Activated CD4-positive, alpha-beta memory T cell treated with anti-CD3 and anti-CD28 coated beads for 36 hours (primary cell): ENCODE data around the gene DACT1. TPM values are rescaled to one million over a fixed set of nuclear protein-coding genes. Genes with fewer than 3 reads are reported as not detected.

ENCODE experiments used
- CTCF ChIA-PET: fragments of 350-600 bp; sonication (Branson Sonifier 250); formaldehyde crosslinking; loops from one replicate; lab custom pipeline; 2021; ENCODE audit warnings: antibody characterized with exemption, inconsistent platforms; lab: Charles Lee
- POLR2A ChIA-PET: fragments of 350-600 bp; sonication (Branson Sonifier 250); formaldehyde crosslinking; loops from one replicate; lab custom pipeline; 2021; ENCODE audit warnings: antibody characterized with exemption; lab: Charles Lee
- DNase-seq: peaks from one replicate; pipeline ENCODE4 v3.0.0-alpha.2; 2020
- H3K27ac Mint-ChIP-seq: one replicate; pipeline ENCODE4 v1.8.0; 2021; ENCODE audit warnings: mixed read lengths
- H3K27me3 Mint-ChIP-seq: one replicate; pipeline ENCODE4 v1.8.0; 2021; ENCODE audit warnings: mixed read lengths
- H3K36me3 Mint-ChIP-seq: one replicate; pipeline ENCODE4 v1.8.0; 2021; ENCODE audit warnings: mixed read lengths
- H3K4me1 Mint-ChIP-seq: one replicate; pipeline ENCODE4 v1.8.0; 2021; ENCODE audit warnings: low read depth, mixed read lengths
- H3K4me3 Mint-ChIP-seq: one replicate; pipeline ENCODE4 v1.8.0; 2021; ENCODE audit warnings: mild to moderate bottlenecking, mixed read lengths
- H3K9me3 Mint-ChIP-seq: one replicate; pipeline ENCODE4 v1.8.0; 2021; ENCODE audit warnings: mixed read lengths
- intact Hi-C: fragments of 100-400 bp; cut with micrococcal nuclease; formaldehyde crosslinking; loops from one replicate; pipeline ENCODE4 v1.15.1; 2023
- total RNA-seq, 2 experiments: library from RNA; stranded (reverse); gene quantifications; one replicate each; pipeline ENCODE4 v1.2.3, GENCODE V29; 2021

DACT1 gene
- total RNA-seq, 2 experiments from 2014 or later: 4.3 to 4.7 TPM

DNA sequence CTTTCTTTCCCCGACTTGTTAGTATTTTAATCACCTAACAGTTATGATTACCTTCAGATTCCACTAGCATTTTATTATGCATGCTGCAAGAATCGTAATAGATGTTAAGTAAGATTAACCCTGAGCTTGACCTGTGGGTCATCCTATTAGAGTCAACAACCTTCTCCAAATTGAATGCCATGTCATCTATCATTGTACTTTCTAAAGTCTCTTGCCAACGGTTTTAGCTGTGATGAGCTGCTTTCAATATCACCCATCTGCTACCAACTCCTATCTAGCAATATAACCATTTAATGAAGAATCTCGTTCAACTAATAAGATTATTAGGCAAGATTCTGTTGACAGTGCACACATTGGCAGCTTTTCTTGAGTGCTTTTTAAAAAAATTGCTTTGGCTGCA, 33.7 kb downstream of the DACT1 start:
- Mint-ChIP-seq H3K36me3 (no peaks in the 10 kb centered on the region), H3K27ac (no peak overlapping the region), H3K27me3 (peaks cover 2% of the 10 kb centered on the region), H3K9me3 (no peaks in the 10 kb centered on the region), H3K4me3 (no peak overlapping the region), H3K4me1 (peaks cover 2% of the 10 kb centered on the region)
- intact Hi-C loops: no loop called here
- no peak for DNase-seq
- CTCF ChIA-PET: no interaction called here
- POLR2A ChIA-PET: no interaction called here

DNA sequence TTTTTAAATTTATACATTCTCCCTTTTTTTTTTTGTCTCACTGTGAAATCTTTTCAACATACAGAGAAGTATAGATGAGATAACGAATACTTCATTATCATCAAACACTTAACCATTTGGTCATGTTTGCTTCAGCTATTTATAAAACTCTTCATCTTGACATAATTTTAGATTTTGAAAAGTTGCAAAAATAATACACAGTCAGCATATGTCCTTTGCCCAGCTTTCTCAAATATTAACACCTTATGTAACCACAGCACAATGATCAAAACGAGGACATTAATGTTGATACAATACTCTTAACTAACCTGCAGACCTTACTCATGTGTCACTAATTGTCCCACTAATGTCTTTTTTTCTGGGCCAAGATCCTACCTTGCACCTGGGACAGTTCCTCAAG, 36.0 kb downstream of the DACT1 start:
- ChIA-PET POLR2A (no interaction called here), CTCF (no interaction called here)
- no peak overlapping the region for H3K4me3 Mint-ChIP-seq
- no peak for DNase-seq
- H3K36me3 Mint-ChIP-seq: no peaks in the 10 kb centered on the region
- intact Hi-C loops: no loop called here
- H3K27me3 Mint-ChIP-seq: peaks cover 2% of the 10 kb centered on the region
- no peaks in the 10 kb centered on the region for H3K4me1 Mint-ChIP-seq
- no peak overlapping the region for H3K27ac Mint-ChIP-seq
- H3K9me3 Mint-ChIP-seq: no peaks in the 10 kb centered on the region

DNA sequence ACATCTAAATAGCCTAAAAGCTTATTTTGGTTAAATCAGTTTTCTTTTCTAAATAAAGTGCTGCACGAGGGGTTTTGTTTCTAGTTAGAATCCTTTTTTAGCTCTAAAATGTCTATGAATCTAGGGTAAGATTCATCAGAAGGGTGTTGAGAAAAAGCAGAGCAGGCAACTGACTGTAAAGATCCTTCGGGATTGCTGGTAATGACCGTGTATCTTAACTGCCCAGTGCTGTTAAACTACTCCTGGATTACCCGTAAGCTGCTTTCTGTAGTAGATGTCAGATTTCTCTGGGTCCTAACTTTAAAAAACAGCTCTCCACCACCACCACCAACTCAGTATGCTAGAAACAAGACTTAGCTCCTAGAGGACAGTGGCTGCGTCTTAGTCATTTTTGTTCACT, 39.2 kb downstream of the DACT1 start:
- no peaks in the 10 kb centered on the region for H3K4me1 Mint-ChIP-seq
- POLR2A ChIA-PET: no interaction called here
- intact Hi-C loops: no loop called here
- no peak overlapping the region for H3K27ac Mint-ChIP-seq
- no peak overlapping the region for H3K4me3 Mint-ChIP-seq
- peaks cover 1% of the 10 kb centered on the region for H3K27me3 Mint-ChIP-seq
- CTCF ChIA-PET: no interaction called here
- no peaks in the 10 kb centered on the region for H3K36me3 Mint-ChIP-seq
- H3K9me3 Mint-ChIP-seq: no peaks in the 10 kb centered on the region
- no peak for DNase-seq

DNA sequence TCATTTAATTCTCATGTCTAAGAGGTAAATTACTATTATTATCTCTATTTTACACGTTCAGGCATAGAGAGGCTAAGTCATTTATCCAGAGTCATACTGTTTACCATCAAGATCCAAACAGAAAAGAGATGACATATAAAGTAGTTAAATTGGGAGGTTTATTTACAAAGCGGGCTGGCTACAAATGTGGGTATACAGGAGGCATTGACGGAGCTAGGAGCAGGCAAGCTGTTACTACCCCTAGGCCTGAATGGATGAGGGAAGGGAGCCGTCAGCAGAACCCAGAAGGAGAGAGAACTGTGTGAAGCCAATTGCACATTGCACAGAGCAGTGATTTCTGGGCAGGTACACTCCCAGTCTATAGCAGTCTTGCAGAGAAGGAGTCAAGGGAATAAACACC, 39.8 kb downstream of the DACT1 start:
- H3K4me1 Mint-ChIP-seq: no peaks in the 10 kb centered on the region
- H3K27me3 Mint-ChIP-seq: peaks cover 1% of the 10 kb centered on the region
- no peak overlapping the region for H3K27ac Mint-ChIP-seq
- no peaks in the 10 kb centered on the region for H3K9me3 Mint-ChIP-seq
- no peak overlapping the region for H3K4me3 Mint-ChIP-seq
- H3K36me3 Mint-ChIP-seq: no peaks in the 10 kb centered on the region
- DNase-seq: no peak
- intact Hi-C loops: no loop called here
- POLR2A ChIA-PET: no interaction called here
- CTCF ChIA-PET: no interaction called here

DNA sequence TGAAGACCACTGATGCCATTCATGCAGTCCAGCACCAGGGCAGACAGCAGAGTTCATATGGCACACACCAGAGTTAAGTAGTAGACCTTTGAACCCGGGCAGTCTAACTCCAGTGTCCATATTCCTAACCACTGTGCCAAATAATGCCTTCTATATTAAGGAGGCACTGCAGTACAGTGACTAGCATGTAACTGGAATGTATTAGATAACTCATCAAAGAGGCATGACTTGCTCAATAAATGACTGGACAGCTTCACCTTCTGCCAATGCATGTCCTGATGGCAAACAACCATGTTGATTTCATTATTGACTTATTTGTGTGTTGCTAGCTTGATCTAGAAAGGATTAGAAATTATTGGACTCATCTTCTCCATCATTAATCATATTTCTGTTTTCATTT, 40.2 kb downstream of the DACT1 start:
- intact Hi-C loops: no loop called here
- Mint-ChIP-seq H3K4me1 (no peaks in the 10 kb centered on the region), H3K27ac (no peak overlapping the region), H3K4me3 (no peak overlapping the region), H3K27me3 (peaks cover 1% of the 10 kb centered on the region), H3K9me3 (no peaks in the 10 kb centered on the region), H3K36me3 (no peaks in the 10 kb centered on the region)
- no peak for DNase-seq
- ChIA-PET CTCF (no interaction called here), POLR2A (no interaction called here)

DNA sequence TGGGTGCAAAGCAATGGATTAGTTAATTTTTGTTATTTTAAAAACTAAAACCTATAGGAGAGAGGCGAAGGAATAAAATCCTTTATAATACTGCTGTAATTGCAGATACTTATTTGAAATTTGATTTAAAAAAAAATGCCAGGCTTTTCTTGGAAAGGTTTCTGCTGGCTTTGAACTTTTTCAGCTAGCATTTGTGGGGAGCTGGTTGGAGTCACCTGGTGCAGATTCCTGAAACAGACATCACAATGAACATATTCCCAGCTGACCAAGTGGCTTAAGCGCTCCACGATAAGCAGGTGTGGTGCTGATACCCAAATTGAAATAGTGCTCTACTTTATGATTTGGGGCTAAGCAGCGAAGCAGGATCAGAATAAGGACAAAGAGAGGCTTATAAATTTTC, 42.9 kb downstream of the DACT1 start:
- H3K36me3 Mint-ChIP-seq: no peaks in the 10 kb centered on the region
- ChIA-PET CTCF (no interaction called here), POLR2A (no interaction called here)
- no peak for DNase-seq
- H3K4me3 Mint-ChIP-seq: no peak overlapping the region
- H3K9me3 Mint-ChIP-seq: no peaks in the 10 kb centered on the region
- intact Hi-C loops: no loop called here
- H3K27me3 Mint-ChIP-seq: peaks cover 1% of the 10 kb centered on the region
- H3K27ac Mint-ChIP-seq: no peak overlapping the region
- H3K4me1 Mint-ChIP-seq: no peaks in the 10 kb centered on the region

DNA sequence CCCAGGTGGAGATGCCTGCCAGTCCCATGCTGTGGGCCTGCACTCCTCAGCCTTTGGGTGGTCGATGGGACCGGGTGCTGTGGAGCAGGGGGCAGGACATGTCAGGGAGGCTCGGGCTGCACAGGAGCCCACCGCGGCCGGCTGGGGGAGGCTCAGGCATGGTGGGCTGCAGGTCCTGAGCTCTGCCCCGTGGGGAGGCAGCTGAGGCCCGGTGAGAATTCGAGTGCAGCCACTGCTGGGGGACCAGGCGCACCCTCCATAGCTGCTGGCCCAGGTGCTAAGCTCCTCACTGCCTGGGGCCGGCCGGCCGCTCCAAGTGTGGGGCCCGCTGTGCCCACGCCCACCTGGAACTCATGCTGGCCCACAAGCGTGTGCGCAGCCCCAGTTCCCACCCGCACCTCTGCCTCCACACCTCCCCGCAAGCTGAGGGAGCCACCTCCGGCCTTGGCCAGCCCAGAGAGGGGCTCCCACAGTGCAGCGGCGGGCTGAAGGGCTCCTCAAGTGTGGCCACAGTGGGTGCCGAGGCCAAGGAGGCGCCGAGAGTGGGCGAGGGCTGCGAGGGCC, 49.6 kb downstream of the DACT1 start:
- H3K4me1 Mint-ChIP-seq: no peaks in the 10 kb centered on the region
- DNase-seq: no peak
- ChIA-PET POLR2A (no interaction called here), CTCF (no interaction called here)
- no peaks in the 10 kb centered on the region for H3K36me3 Mint-ChIP-seq
- H3K4me3 Mint-ChIP-seq: no peak overlapping the region
- H3K9me3 Mint-ChIP-seq: no peaks in the 10 kb centered on the region
- H3K27ac Mint-ChIP-seq: no peak overlapping the region
- no peaks in the 10 kb centered on the region for H3K27me3 Mint-ChIP-seq
- intact Hi-C loops: no loop called here

DNA sequence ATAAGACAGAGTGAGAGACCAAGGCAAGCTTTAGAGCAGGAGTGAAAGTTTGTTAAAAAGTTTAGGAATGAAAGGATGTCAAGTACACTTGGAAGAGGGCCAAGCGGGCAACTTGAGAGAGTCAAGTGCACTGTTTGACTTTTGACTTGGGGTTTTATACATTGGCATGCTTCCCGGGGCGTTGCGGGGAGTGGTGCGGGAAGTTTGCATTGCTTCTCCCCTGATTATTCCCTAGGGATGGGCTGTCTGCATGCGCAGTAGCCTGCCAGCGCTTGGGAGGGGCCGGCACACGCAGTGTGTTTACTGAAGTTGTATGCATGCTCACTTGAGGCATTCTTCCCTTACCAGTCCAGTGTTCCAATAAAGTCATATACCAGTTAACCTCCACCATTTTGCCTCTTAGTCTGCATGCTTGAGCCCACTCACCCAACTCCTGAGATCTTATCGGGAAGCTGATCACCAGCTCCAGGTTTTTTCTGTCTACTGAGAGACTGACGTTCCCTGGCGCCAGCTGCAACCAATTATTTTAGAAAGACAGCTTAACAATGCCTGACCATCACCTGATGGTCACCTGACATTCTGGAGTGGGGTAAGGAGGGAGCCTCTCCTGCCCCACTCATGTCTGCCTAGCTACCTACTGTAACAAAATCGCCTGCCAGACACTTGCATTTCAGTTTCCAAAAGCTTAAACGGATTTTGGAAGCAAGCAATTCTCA, 53.2 kb downstream of the DACT1 start:
- DNase-seq: no peak
- ChIA-PET CTCF (no interaction called here), POLR2A (no interaction called here)
- H3K27ac Mint-ChIP-seq: no peak overlapping the region
- H3K9me3 Mint-ChIP-seq: no peaks in the 10 kb centered on the region
- no peaks in the 10 kb centered on the region for H3K36me3 Mint-ChIP-seq
- no peak overlapping the region for H3K4me3 Mint-ChIP-seq
- no peaks in the 10 kb centered on the region for H3K4me1 Mint-ChIP-seq
- intact Hi-C loops: no loop called here
- peaks cover 2% of the 10 kb centered on the region for H3K27me3 Mint-ChIP-seq

DNA sequence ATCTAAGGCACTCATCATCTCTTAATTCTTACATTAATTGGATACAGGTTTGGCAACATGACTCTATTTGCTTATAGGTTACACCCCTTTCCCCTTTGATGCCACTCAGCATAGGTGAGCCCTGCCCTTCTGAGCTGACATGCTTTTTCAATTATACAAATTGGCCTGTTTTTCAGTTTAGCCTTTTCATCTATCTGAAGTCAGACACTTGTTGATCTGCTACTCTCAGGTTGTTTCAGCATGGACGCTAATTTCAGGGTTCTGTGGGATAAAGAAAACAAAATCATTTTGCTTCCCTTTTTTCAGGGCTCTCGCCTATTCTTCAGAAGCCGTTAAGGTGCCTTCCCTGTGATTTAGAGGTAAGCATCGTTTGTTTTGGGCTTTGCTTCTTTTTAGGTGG, 55.3 kb downstream of the DACT1 start:
- POLR2A ChIA-PET: no interaction called here
- no peak overlapping the region for H3K4me3 Mint-ChIP-seq
- peaks cover 5% of the 10 kb centered on the region for H3K27me3 Mint-ChIP-seq
- no peaks in the 10 kb centered on the region for H3K36me3 Mint-ChIP-seq
- CTCF ChIA-PET: no interaction called here
- DNase-seq: no peak
- H3K27ac Mint-ChIP-seq: no peak overlapping the region
- H3K4me1 Mint-ChIP-seq: no peaks in the 10 kb centered on the region
- no peaks in the 10 kb centered on the region for H3K9me3 Mint-ChIP-seq
- intact Hi-C loops: no loop called here

DNA sequence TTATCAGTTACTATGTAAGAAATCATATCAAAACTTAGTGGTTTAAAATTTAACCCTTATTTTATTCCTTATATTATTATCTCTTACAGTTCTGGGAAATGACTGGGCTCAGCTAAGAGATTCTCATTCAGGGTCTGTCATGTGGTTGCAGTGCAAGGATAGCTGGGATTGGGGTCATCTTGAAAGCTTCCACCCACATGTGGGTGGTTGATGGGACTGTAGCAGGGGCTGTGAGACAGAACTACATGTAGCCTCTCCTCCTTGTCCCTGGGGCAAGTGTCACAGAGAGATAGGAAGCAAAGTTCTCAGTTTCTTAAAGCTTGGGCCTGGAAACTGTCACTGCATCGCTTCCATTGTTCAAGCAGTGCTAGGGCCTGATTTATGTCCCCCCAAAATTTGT, 57.8 kb downstream of the DACT1 start:
- POLR2A ChIA-PET: no interaction called here
- Mint-ChIP-seq H3K36me3 (no peaks in the 10 kb centered on the region), H3K27ac (no peak overlapping the region), H3K9me3 (no peaks in the 10 kb centered on the region), H3K4me3 (no peak overlapping the region), H3K4me1 (no peaks in the 10 kb centered on the region), H3K27me3 (peaks cover 5% of the 10 kb centered on the region)
- DNase-seq: no peak
- CTCF ChIA-PET: no interaction called here
- intact Hi-C loops: no loop called here

DNA sequence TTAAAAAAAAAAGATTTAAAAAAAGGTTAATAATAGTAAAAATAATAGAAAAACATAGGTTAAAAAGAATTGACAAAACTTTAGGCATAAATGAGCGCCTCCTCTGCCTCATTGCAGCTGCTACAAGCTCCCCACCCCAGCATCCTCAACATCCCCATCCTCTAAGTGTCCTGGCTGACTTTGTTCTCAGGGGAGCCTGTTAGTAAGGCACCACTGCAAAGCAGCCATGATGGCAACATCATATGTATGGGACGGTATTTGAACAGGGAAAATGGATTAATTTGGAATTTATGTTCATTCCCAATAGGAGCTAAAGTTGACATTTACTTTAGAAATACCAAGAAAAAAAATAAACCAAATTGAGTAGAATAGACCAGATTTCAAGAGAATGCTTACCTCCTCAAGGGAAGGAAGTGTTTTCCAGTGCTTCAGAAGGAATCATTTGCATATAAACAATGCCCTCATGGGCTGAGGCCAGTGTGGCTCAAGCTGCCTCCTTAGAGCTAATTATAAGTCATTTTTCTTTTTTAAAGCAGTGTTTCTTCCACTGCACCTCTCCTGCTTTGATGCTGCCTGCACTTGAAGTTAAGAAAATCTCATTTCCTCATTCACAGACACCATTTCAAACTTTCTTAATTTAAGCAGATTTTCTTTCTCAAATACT, 59.6 kb downstream of the DACT1 start:
- H3K36me3 Mint-ChIP-seq: no peaks in the 10 kb centered on the region
- no peak for DNase-seq
- H3K9me3 Mint-ChIP-seq: no peaks in the 10 kb centered on the region
- H3K27me3 Mint-ChIP-seq: peaks cover 5% of the 10 kb centered on the region
- ChIA-PET CTCF (interaction anchor here (0.7 kb wide), 1 partner anchor 73 kb away, joined by 3 read pairs; no protein-coding TSS in a partner anchor), POLR2A (interaction anchor here (0.7 kb wide), 1 partner anchor 1552 kb away, joined by 3 read pairs; the partner anchor contains the start of gene PPM1A)
- intact Hi-C loops: no loop called here
- H3K27ac Mint-ChIP-seq: no peak overlapping the region
- H3K4me1 Mint-ChIP-seq: no peaks in the 10 kb centered on the region
- no peak overlapping the region for H3K4me3 Mint-ChIP-seq
